GM19397 (cell line): ENCODE data around the gene UTF1.

ENCODE experiments used
- ATAC-seq: cut with Tn5 transposase; IDR thresholded peaks from one replicate; pipeline ENCODE4 v1.9.1; 2021; ENCODE audit warnings: mild to moderate bottlenecking, moderate library complexity; ENCODE audit not compliant: unreplicated experiment

Gene UTF1, protein sequence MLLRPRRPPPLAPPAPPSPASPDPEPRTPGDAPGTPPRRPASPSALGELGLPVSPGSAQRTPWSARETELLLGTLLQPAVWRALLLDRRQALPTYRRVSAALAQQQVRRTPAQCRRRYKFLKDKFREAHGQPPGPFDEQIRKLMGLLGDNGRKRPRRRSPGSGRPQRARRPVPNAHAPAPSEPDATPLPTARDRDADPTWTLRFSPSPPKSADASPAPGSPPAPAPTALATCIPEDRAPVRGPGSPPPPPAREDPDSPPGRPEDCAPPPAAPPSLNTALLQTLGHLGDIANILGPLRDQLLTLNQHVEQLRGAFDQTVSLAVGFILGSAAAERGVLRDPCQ

GRCh38 chr10:133230044-133230361 lies at the start of gene UTF1:
UTF1 (plus strand) TSS chr10:133230217; CDS start chr10:133230289, 72 bp downstream.
- no peak for ATAC-seq

GRCh38 chr10:133180965-133181639 lies 48.9 kb upstream of the UTF1 start:
- ATAC-seq: no peak

DNA sequence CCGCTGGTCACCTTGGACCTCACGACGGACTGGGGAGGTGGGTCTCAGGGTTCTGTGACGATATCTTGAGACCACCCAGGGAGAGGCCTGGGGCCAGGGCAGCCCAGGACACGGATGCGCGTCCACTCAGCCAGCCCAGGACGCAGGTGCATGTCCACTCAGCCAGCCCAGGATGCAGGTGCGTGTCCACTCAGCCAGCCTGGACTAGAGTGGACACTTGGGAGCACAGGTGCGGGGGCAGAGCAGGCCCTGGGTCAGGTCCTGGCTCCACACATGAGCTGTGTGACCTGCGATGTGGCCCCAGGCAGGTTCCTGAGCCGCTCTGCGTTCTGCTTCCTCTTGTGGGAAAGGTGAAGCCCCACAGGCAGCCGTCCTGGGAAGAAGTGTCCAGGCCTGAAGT lies 47.8 kb upstream of the UTF1 start:
- ATAC-seq: no peak

DNA sequence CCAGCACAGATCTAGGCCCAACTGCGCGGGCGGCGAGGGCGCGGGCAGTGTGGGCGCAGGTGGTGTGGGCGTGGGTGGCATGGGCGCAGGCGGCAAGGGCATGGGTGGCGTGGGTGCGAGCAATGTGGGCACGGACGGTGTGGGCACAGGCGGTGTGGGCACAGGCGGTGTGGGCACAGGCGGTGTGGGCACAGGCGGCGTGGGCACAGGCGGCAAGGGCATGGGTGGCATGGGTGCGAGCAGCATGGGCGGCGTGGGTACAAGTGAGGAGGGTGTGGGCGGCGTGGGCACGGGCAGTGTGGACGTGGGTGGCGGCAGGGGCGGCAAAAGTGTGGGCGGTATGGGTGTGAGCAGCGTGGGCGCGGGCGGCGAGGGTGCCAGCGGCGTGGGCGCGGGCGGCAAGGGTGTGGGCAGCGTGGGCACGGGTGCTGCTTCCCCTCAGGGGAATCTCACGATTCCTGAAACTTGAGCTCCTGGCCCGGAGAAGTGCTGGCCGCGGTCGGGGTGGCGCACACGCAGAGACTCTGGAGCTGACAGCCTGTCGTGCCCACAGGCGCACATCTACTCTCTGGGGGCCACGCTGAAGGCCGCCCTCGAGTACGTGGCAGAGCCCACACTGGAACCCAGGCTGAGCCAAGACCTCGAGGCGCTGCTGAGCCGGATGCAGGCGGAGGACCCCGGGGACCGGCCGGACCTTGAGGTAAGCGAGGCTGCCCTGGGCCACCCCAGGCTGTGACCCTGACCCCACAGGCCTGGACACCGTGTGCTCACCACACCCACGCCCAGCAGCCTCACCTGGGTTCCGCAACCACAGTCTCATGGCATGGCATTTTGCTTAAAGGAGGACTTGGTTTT lies 47.0 kb upstream of the UTF1 start:
- ATAC-seq: no peak

DNA sequence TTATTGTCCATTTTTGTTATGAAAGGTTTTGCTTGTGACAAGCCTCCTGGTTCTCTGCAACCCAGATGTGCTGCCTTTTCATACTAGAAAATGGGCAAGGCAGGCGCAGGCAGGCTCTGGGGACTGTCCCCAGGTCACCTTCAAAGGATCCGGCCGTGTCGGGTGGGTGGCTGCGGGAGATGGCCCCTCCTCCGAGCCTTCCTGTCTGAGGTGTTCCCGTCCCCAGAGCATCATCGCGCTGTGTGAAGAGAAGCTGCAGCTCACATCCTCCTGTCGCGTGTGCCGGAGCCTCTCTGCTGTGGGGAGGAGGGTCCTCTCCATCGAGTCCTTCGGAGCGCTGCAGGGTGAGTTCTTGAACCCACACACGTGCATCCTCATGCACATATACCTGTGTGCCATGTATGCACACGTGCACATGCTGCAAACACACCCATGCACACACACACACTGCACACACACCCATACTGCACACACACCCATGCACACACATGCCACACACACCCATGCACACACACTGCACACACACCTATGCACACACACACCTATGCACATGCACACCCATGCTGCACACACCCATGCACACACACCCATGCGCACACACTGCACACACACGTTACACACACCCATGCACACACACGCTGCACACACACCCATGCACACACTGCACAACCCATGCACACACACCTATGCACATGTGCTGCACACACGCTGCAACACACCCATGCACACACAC lies 46.2 kb upstream of the UTF1 start:
- ATAC-seq: no peak

DNA sequence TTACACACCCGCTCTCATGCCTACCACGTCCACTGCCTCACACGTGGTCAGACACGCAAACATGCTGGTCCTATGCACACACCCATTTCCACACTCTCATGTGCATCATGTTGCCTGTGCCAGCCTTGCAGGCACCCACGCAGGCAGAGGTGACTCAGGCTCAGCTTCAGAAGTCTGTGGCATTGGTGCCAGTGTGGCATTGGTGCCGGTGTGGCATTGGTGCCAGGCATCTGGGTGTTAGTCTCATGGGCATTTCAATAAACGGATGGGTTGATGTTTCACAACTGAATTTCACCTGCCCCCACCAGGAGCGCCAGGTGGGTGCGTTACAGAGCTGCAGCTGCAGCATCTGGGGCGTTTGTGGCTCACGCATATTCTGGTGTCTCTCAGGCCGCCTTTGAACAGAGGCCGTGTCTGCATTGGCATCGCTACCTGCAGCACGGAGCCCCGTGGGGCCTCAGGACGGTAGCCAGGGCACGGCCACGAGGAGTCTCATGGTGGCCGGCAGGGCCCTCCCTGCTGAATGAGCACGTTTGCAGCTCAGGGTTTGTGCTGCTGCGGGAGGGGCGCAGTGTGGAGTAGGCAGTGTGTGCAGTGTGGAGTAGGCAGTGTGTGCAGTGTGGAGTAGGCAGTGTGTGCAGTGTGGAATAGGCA lies 45.3 kb upstream of the UTF1 start:
- ATAC-seq: no peak

DNA sequence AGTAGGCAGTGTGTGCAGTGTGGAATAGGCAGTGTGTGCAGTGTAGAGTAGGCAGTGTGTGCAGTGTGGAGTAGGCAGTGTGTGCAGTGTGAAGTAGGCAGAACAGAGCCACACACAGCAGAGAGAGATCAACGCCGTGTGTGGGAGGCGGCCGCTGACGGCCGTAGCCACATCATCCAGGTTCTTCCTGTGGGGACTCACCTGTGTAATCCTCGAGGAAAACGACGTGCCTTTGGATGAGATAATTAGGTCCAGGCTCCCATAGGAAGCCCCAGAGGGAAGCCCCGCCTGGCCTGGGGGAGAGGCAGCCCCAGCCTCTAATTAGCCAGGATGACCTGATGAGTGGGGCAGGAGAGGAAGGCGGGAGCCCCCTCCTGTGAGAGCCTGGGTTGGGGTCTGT lies 44.6 kb upstream of the UTF1 start:
- no peak for ATAC-seq

- no peak for ATAC-seq
Observed at GRCh38 chr10:133185916-133186315, 44.1 kb upstream of the UTF1 start.

- no peak for ATAC-seq
Observed at GRCh38 chr10:133186416-133187090, 43.5 kb upstream of the UTF1 start.

- no peak for ATAC-seq
Observed at GRCh38 chr10:133187091-133187905, 42.7 kb upstream of the UTF1 start.

DNA sequence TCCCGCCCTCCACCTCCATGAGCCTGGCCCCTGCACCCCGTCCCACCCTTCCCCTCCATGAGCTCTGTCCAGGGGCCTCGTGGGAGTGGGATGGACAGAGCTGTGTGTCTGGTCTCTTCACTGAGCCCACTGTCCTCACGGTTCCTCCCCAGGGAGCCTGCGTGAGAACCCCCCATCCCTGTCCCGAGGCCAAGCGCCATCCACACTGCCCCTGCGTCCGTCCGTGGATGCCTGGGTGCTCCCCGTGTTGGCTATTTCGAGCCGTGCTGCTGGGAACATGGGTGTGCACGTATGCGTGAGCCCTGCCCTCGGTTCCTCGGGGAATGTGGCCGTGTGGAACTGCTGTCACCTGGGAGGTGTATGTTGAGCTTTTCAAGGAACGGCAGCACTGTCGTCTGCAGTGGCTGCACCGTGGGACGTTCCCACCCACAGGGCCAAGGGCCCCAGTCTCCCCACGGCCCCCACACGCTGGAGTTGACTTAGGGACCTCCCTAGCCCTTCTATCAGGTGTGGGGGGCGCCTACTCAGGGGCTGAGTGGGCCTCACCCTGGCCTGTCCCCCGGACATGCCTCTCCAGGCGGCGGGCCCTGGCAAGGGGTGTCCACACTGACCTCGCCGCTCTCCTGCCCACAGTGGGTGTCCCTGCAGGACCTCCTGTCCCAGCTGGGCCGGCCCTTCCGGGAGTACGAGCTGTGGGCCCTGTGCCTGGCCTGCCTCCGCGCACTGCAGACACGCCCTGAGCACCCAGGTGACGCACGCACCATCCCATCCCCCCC lies 41.9 kb upstream of the UTF1 start:
- ATAC-seq: no peak

GRCh38 chr10:133189256-133189655 lies 40.8 kb upstream of the UTF1 start:
- ATAC-seq: no peak

GRCh38 chr10:133189726-133190125 lies 40.3 kb upstream of the UTF1 start:
- ATAC-seq: no peak

DNA sequence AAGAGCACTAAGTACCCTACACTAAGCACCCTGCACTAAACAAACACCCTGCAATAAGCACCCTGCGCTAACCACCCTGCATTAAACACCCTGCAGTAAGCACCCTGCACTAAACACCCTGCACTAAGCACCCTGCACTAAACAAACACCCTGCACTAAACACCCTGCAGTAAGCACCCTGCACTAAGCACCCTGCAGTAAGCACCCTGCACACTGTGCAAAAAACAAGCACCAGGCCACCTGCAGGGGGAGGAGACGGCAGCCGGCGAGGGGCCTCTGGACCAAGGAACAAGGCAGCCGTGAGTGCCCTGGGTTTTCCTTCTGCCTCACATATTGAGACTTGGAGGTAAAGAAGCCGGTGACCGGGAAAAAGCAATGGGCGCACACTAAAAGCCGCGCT lies 39.8 kb upstream of the UTF1 start:
- ATAC-seq: no peak

- no peak for ATAC-seq
Observed at GRCh38 chr10:133191651-133192050, 38.4 kb upstream of the UTF1 start.

GRCh38 chr10:133194151-133194550 lies 35.9 kb upstream of the UTF1 start:
- ATAC-seq: no peak

- no peak for ATAC-seq
Observed at GRCh38 chr10:133195096-133195495, 34.9 kb upstream of the UTF1 start.

DNA sequence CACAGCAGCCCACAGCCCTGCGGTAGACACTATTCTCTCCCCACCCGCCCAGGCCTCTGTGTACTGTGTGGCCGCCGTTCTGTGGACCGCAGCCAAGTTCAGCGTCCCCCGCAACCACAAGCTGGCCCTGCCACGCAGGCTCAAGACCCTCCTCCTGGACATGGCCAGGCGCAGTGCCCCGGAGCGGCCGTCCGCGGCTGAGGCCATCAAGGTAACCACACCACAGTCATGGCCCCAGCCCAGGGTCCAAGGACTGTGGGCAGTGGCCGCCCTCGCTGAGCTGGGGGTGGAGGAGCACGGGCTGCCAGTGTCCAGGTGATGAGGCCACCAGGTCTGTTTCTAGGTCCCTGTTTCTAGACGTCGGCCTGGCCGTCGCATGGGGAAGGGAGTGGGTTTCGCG lies 34.4 kb upstream of the UTF1 start:
- no peak for ATAC-seq
